Umbilical cord (tissue), 2 donors: ENCODE measurements around the gene RCN2. TPM values are rescaled to one million over a fixed set of nuclear protein-coding genes. Genes with fewer than 3 reads are reported as not detected.

Experiments used
- DNase-seq: peaks from one replicate; pipeline ENCODE4 v3.0.0-alpha.2; 2015; ENCODE audit warnings: low spot score
- total RNA-seq: library from RNA; depleted of rRNA; stranded (reverse); fragments of >200 nt; gene quantifications from one replicate; pipeline ENCODE4 v1.2.3, GENCODE V29; 2014; ENCODE audit warnings: low replicate concordance; ENCODE audit not compliant: insufficient read depth

RCN2 gene
- total RNA-seq, 1 donor from 2014 or later, result 62.6 TPM

DNA sequence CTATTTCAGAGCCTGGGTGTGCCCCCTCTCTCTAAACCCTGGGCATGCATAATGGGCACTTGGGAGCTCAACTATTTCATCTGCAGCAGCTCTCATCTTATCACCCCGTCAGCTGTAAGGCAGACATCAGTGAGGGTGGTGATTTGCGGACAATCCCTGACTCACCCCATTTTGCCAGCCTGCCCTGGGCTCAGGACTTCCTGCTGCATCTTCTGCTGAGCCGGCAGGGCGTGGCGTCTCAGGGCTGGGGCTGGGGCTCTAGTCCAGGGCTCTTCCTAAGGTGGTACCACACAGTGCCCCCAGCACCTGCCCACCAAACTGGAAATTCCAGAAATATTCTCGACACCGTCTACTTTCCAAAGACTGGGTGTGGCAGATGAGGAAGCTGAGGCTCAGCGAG lies 62.5 kb downstream of the RCN2 start:
- peak; percentile 39 for DNase-seq

- no peak for DNase-seq
Observed at GRCh38 chr15:76994496-76994895, 62.9 kb downstream of the RCN2 start.

DNA sequence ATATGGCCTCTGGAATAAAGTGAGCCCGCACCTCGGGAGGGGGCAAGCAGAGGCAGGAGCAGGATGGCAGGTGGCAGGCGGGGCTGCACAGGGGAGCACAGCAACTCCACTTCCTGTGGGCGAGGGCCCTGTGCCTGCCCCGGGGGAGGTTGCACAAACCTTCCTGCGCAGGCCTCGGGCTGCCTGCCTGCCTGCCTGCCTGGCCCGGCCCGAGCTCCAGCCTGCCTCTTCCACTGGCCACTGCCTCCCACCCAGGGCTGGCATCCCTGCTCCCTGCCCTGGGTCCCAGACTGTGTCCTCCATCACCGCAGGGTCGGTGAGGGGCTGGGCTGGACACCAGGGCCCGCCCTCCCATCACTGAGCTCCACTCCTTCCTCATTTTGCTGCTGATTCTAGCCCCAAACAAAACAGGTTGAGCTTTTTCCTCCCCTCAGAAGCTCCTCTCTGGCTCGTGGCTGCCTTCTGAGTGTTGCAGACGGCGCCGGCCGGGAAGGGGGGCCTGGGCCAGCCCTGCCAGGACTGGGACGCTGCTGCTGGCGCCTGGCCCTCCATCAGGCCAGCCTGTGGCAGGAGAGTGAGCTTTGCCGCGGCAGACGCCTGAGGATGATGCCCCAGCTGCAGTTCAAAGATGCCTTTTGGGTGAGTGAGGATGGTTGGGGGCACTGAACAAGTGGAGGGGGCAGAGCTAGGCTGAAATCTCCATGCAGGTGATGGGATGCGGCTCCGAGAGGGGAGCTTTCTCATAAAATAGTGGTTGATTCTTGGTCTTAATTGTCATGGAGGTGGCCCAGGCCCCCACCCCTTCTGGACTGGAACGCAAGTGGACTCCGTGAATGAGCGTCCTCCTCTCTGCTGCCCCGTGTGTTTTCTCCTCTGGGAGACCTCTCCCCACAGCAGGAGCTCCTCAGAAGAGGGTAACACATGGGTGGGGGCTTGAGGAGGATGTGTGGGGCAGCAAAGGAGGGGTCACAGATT lies 63.7 kb downstream of the RCN2 start, which contains the start of gene PSTPIP1:
Gene PSTPIP1, plus strand, starts transcription at position 156 of the 975 bp plus-strand sequence. Its CDS starts 448 bp downstream, at position 604.
- no peak for DNase-seq

- DNase-seq, result no peak
Observed at GRCh38 chr15:76996076-76996525, 64.6 kb downstream of the RCN2 start.

DNA sequence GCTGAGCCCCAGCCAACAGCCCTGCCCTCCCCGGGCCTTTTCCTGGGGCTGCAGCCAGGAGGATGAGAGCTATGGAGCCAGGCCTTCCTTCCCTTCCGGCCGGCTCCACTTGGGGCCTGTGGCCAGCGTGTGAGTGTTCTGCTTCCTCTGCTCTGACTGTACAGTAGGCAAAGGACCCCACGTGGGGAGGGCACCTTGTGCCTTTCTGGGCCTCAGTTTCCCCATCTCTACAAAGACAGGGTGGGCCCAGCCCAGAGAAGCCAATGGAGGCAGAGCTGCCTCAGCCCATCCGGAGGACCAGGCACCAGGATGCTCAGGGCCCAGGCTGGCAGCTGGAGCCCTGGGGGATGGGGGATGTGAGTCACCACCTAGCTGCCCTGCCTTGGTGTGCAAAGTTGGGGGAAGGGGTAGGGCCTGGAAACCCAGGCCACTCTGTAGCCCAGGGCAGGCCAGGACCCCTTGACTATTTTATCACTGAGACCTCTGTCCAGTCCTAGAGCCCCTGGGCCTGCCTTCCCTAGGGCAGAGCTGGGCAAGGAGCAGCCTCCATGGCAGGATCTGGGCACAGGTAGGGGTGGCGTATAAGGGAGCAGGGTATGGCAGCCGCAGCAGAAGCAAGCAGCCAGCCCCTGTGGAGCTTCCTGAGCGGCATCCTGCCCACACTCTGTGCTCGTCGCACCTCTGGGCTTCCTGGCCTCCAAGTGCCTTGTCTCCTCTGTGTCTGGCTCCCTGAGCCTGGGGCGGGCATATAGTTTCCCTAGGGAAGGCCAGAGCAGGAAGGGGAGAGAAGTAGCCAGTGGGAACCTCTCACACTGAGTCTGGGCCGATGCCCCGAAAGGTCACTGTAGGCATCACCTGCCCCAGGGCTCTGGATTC lies 65.2 kb downstream of the RCN2 start:
- DNase-seq, result no peak

GRCh38 chr15:76998663-76999285 lies 67.2 kb downstream of the RCN2 start:
- DNase-seq, result no peak

- DNase-seq, result no peak
Observed at GRCh38 chr15:76999996-77000395, 68.4 kb downstream of the RCN2 start.

- DNase-seq, result no peak
Observed at GRCh38 chr15:77001351-77001750, 69.8 kb downstream of the RCN2 start.

- no peak for DNase-seq
Observed at GRCh38 chr15:77001966-77002365, 70.4 kb downstream of the RCN2 start.

- no peak for DNase-seq
Observed at GRCh38 chr15:77002436-77002835, 70.9 kb downstream of the RCN2 start.

GRCh38 chr15:77002954-77003912 lies 71.7 kb downstream of the RCN2 start:
- peak; percentile 21 for DNase-seq

Other genes starting within 250 kb of the RCN2 start
- gene SCAPER, start 26.4 kb upstream of the RCN2 start, total RNA-seq, result 22.4 TPM
- 12.8 TPM for gene PSTPIP1, start 63.4 kb downstream of the RCN2 start, total RNA-seq
- gene TSPAN3, start 139.4 kb downstream of the RCN2 start, total RNA-seq, result 143 TPM